ENCODE data around the gene OR9G4.

OR9G4 gene

DNA sequence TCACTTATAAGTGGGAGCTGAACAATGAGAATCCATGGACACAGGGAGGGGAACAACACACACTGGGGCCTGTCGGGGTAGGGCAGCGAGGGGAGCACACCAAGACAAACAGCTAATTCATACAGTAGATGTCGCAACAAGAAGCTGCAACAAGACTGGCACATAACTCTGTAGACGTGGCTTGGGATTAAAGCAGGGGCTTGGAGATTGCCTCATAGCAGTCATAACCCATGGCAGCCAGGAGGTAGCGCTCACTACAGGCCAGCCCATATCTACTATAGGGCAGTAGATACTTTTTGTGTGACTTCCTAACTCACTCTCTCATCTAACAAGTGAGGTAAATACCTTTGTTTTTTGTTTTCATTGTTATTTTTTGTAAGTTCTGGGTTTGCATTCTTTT lies 1.7 kb upstream of the OR9G4 start:
- TF ChIP-seq, protein P1, sequence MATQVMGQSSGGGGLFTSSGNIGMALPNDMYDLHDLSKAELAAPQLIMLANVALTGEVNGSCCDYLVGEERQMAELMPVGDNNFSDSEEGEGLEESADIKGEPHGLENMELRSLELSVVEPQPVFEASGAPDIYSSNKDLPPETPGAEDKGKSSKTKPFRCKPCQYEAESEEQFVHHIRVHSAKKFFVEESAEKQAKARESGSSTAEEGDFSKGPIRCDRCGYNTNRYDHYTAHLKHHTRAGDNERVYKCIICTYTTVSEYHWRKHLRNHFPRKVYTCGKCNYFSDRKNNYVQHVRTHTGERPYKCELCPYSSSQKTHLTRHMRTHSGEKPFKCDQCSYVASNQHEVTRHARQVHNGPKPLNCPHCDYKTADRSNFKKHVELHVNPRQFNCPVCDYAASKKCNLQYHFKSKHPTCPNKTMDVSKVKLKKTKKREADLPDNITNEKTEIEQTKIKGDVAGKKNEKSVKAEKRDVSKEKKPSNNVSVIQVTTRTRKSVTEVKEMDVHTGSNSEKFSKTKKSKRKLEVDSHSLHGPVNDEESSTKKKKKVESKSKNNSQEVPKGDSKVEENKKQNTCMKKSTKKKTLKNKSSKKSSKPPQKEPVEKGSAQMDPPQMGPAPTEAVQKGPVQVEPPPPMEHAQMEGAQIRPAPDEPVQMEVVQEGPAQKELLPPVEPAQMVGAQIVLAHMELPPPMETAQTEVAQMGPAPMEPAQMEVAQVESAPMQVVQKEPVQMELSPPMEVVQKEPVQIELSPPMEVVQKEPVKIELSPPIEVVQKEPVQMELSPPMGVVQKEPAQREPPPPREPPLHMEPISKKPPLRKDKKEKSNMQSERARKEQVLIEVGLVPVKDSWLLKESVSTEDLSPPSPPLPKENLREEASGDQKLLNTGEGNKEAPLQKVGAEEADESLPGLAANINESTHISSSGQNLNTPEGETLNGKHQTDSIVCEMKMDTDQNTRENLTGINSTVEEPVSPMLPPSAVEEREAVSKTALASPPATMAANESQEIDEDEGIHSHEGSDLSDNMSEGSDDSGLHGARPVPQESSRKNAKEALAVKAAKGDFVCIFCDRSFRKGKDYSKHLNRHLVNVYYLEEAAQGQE (IDR thresholded peaks at IDR 0.05; ENCODE audit: low read depth) = no peak
- TF ChIP-seq YY1 (IDR thresholded peaks at IDR 0.05; ENCODE audit: low read depth) (no peak), NFIC (IDR thresholded peaks at IDR 0.05) (no peak), EP300 (IDR thresholded peaks at IDR 0.05; ENCODE audit: borderline replicate concordance) (no peak), EGR1 (IDR thresholded peaks at IDR 0.05) (no peak), FOXM1 (IDR thresholded peaks at IDR 0.05; ENCODE audit: borderline replicate concordance, low read depth) (no peak), ZBTB7A (IDR thresholded peaks at IDR 0.05; ENCODE audit: low read depth) (no peak), RAD21 (IDR thresholded peaks at IDR 0.05; ENCODE audit: low read depth) (no peak), TAF1 (IDR thresholded peaks at IDR 0.05; ENCODE audit: low read depth) (no peak), CEBPB (IDR thresholded peaks at IDR 0.05) (no peak), CREB1 (IDR thresholded peaks at IDR 0.05; ENCODE audit: low read depth) (no peak), TEAD4 (IDR thresholded peaks at IDR 0.05) (no peak), TCF12 (IDR thresholded peaks at IDR 0.05; ENCODE audit: low read depth) (no peak)
- TF ChIP-seq, protein P2, sequence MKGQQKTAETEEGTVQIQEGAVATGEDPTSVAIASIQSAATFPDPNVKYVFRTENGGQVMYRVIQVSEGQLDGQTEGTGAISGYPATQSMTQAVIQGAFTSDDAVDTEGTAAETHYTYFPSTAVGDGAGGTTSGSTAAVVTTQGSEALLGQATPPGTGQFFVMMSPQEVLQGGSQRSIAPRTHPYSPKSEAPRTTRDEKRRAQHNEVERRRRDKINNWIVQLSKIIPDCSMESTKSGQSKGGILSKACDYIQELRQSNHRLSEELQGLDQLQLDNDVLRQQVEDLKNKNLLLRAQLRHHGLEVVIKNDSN (IDR thresholded peaks at IDR 0.05) = no peak
- TF ChIP-seq, protein P3, sequence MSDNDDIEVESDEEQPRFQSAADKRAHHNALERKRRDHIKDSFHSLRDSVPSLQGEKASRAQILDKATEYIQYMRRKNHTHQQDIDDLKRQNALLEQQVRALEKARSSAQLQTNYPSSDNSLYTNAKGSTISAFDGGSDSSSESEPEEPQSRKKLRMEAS (IDR thresholded peaks at IDR 0.05) = no peak

GRCh38 chr11:56740886-56741285 lies 7.6 kb downstream of the OR9G4 start:
- no peak for TF ChIP-seq RAD21 (IDR thresholded peaks at IDR 0.05; ENCODE audit: low read depth)
- TF ChIP-seq CREB1 (IDR thresholded peaks at IDR 0.05; ENCODE audit: low read depth) = no peak
- no peak for TF ChIP-seq EGR1 (IDR thresholded peaks at IDR 0.05)
- no peak for TF ChIP-seq FOXM1 (IDR thresholded peaks at IDR 0.05; ENCODE audit: borderline replicate concordance, low read depth)
- TF ChIP-seq, protein P1 (IDR thresholded peaks at IDR 0.05; ENCODE audit: low read depth) = no peak
- TF ChIP-seq, protein P3 (IDR thresholded peaks at IDR 0.05) = no peak
- TF ChIP-seq, protein P2 (IDR thresholded peaks at IDR 0.05) = no peak
- no peak for TF ChIP-seq EP300 (IDR thresholded peaks at IDR 0.05; ENCODE audit: borderline replicate concordance)
- TF ChIP-seq ZBTB7A (IDR thresholded peaks at IDR 0.05; ENCODE audit: low read depth) = no peak
- TF ChIP-seq TAF1 (IDR thresholded peaks at IDR 0.05; ENCODE audit: low read depth) = no peak
- no peak for TF ChIP-seq YY1 (IDR thresholded peaks at IDR 0.05; ENCODE audit: low read depth)
- no peak for TF ChIP-seq TEAD4 (IDR thresholded peaks at IDR 0.05)
- no peak for TF ChIP-seq TCF12 (IDR thresholded peaks at IDR 0.05; ENCODE audit: low read depth)
- TF ChIP-seq NFIC (IDR thresholded peaks at IDR 0.05) = no peak
- TF ChIP-seq CEBPB (IDR thresholded peaks at IDR 0.05) = no peak

- TF ChIP-seq EGR1 (IDR thresholded peaks at IDR 0.05) (no peak), TCF12 (IDR thresholded peaks at IDR 0.05; ENCODE audit: low read depth) (no peak), TAF1 (IDR thresholded peaks at IDR 0.05; ENCODE audit: low read depth) (no peak), NFIC (IDR thresholded peaks at IDR 0.05) (no peak), FOXM1 (IDR thresholded peaks at IDR 0.05; ENCODE audit: borderline replicate concordance, low read depth) (no peak), CREB1 (IDR thresholded peaks at IDR 0.05; ENCODE audit: low read depth) (no peak), YY1 (IDR thresholded peaks at IDR 0.05; ENCODE audit: low read depth) (no peak), CEBPB (IDR thresholded peaks at IDR 0.05) (no peak), TEAD4 (IDR thresholded peaks at IDR 0.05) (no peak), RAD21 (IDR thresholded peaks at IDR 0.05; ENCODE audit: low read depth) (no peak), EP300 (IDR thresholded peaks at IDR 0.05; ENCODE audit: borderline replicate concordance) (no peak), ZBTB7A (IDR thresholded peaks at IDR 0.05; ENCODE audit: low read depth) (no peak)
- TF ChIP-seq, protein P2 (IDR thresholded peaks at IDR 0.05) = no peak
- TF ChIP-seq, protein P3 (IDR thresholded peaks at IDR 0.05) = no peak
- TF ChIP-seq, protein P1 (IDR thresholded peaks at IDR 0.05; ENCODE audit: low read depth) = no peak
These were observed 8.4 kb downstream of the OR9G4 start for GRCh38 chr11:56740107-56740506.

Measured in Ishikawa (cell line).